GM19463 (cell line): ENCODE results near the gene SPIRE1.
"Not testable (repeated sequence)": the region's sequence is repeated elsewhere in the genome, so short reads cannot be mapped to it uniquely, and the experiment has no call there.

Experiments
- ATAC-seq: cut with Tn5 transposase; IDR thresholded peaks from one replicate; pipeline ENCODE4 v1.9.1; 2021; ENCODE audit warnings: mild to moderate bottlenecking, moderate library complexity; ENCODE audit not compliant: unreplicated experiment

SPIRE1 gene

DNA sequence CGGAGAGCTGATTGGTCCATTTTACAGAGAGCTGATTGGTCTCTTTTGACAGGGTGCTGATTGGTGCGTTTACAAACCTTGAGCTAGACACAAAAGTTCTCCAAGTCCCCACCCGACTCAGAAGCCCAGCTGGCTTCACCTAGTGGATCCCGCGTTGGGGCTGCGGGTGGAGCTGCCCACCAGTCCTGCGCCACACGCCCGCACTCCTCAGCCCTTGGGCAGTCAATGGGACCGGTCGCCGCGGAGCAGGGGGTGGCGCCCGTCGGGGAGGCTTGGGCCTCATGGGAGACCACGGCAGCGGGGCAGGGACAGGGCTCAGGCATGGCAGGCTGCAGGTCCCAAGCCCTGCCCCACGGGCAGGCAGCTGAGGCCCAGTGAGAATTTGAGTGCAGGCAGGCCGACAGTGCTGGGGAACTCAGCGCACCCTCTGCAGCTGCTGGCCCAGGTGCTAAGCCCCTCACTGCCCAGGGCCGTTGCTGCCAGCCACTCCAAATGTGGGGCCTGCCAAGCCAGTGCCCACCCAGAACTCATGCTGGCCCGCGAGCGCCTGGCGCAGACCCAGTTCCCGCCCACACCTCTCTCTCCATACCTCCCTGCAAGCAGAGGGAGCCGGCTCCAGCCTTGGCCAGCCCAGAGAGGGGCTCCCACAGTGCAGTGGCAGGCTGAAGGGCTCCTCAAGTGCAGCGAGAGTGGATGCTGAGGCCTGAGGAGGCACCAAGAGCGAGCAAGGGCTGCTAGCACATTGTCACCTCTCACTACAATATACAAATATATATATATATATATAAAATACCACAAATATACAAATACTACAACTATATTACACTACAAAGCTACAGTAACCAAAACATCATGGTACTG is 100.7 kb downstream of the SPIRE1 start:
- no peak for ATAC-seq

DNA sequence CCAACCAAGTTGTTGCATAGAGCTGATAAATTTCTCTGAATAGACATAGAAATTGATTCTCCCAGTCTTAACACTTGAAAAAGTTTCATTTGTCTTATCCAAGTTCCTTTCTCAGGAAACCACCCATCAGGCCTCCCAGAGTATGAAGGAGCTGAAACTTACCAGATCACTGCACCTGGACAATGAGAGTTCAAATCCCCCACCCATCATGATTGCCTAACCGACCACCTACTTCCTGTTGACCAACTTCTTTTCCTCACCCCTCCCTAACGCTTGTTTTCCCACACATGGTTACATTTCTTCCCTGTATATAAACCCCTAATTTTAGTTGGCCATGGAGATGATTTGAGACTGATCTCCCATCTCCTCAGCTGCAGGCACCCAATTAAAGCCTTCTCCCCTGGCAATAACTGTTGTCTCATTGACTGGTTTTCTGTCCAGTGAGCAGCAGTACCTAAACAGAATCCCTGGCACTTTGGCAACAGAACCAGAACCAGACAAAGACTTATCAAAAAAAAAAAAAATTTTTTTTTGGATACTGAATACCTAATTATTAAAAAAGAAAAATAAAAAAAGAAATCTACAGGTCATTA is 103.0 kb downstream of the SPIRE1 start:
- no peak for ATAC-seq

GRCh38 chr18:12552879-12553242 is 105.0 kb downstream of the SPIRE1 start:
- no peak for ATAC-seq

DNA sequence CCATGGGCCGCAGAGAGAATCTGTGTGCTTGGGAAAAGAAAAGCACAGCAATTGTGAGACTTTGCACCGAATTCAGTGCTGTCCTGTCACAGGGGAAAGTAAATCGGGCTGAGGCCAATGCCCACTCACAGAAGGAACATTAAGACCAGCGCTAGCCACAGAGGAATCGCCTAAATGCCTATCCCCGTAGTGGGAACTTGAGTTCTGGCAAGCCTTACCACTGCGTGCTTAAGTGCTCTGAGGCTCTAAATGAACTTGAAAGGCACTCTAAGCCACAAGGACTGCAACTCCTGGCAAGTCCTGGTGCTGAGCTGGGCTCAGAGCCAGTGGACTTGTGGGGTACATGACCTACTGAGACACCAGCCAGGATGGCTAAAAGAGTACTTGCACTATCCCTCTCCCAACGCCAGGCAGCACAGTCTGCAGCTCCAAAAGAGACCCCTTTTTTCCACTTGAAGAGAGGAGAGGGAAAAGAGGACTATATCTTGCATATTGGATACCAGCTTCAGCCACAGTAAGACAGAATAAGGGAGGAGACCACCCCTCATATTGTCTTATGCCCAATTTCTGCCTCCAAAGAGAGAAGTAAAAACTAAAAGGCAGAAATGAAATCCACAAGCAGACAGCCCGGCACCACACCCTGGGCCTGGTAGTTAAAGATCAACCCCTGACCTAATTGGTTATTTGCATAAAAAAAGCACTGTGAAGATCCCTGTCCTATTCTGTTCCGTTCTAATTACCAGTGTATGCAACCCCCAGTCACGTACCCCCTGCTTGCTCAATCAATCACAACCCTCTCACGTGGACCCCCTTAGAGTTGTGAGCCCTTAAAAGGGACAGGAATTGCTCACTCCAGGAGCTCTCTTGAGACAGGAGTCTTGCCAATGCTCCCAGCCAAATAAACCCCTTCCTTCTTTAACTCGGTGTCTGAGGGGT is 105.7 kb downstream of the SPIRE1 start:
- not testable (repeated sequence) for ATAC-seq

- not testable (repeated sequence) for ATAC-seq
Observed at GRCh38 chr18:12551466-12551865, 106.4 kb downstream of the SPIRE1 start.

- no peak for ATAC-seq
Observed at GRCh38 chr18:12543697-12544096, 114.2 kb downstream of the SPIRE1 start.

- no peak for ATAC-seq
Observed at GRCh38 chr18:12540751-12541150, 117.2 kb downstream of the SPIRE1 start.

DNA sequence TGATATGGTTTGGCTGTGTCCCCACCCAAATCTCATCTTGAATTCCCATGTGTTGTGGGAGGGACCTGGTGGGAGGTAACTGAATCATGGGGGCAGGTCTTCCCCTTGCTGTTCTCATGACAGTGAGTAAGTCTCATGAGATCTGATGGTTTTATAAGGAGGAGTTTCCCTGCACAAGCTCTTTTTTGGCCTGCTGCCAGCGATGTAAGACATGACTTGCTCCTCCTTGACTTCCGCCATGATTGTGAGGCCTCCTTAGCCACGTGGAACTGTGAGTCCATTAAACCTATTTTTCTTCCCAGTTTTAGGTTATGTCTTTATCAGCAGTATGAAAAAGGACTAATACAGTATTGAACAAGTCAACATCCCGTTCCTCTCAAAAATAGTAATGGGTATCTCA is 118.7 kb downstream of the SPIRE1 start:
- not testable (repeated sequence) for ATAC-seq

DNA sequence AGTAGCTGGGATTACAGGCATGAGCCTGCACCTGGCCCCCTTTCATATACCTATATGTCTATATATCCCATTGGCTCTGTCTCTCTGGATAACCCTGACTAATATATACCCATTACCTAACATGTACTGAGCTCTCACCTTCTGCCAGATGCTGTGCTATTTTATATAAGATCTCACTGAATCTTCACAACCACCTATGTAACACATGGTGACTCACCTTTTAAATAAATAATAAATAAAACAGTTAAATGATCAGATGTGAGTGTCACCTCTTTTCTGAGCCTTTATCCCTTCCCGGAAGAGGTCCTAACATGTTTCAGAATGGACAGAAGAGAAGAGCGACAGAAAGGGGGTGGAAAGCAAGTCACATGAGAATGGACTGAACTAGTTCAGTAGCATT is 123.1 kb downstream of the SPIRE1 start:
- ATAC-seq = no peak

DNA sequence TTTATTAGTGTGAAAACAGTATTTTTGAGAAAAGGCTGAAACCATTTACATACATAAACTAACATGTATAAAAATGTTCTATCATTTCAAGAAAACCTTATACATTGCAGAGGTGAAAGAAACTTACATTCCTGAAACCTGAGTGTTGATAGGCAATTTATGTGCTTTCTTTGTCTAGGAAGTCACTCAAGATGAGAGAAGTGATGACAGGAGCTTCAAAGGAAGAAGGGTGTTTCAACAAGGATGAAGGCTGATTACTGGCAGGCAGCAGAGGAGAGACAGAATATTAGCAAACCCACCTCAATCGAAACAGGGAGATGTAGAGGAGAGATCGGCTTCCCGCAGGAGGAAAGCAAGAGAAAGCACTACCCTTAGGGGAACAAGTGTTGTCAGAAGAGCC is 125.2 kb downstream of the SPIRE1 start:
- no peak for ATAC-seq

GRCh38 chr18:12531749-12532148 is 126.2 kb downstream of the SPIRE1 start:
- ATAC-seq = no peak

GRCh38 chr18:12520442-12520992 is 137.4 kb downstream of the SPIRE1 start:
- no peak for ATAC-seq

GRCh38 chr18:12518832-12519531 is 138.9 kb downstream of the SPIRE1 start:
- ATAC-seq = no peak

DNA sequence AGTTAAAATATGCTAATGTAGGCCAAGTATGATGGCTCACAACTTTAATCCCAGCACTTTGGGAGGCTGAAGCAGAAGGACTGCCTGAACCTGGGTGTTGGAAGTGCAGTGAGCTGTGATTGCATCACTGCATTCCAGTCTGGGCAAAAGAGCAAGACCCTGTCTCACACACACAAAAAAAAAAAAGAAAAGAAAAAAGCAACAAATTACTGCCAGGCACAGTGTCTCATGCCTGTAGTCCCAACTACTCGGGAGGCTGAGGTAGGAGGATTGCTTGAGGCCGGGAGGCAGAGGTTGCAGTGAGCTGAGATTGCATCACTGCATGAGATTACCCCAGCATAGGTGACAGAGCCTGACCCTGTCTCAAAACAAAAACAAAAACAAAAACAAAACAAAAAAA is 139.6 kb downstream of the SPIRE1 start:
- ATAC-seq = no peak

- ATAC-seq = no peak
Observed at GRCh38 chr18:12517142-12517825, 140.6 kb downstream of the SPIRE1 start.

DNA sequence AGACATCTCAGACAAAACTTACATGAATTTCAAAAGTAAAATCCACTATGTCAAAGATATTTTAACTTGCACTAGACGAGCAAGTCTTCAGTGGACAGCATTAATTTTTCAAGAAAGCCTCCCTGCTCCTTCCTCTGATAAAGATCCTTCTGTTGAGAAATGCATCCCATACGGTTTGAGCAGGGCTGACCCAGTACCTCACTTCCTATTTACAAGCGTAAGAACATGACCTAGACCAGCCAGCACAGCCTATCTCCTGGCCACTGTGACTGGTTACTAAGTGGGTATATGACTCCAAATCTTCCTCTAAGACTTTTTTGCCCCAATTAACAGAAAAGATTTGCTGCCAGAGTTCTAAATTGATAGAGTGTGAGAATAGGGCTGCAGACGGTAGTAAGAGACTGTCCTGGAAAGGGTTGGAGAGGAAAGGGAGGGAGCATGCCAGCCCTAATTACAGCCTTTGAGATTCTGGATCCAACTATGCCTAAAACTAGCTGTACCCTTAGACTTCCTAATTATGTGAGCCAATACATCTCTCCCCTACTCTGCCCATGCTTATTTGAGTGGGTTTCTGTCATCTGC is 141.8 kb downstream of the SPIRE1 start:
- no peak for ATAC-seq

GRCh38 chr18:12515550-12515949 is 142.4 kb downstream of the SPIRE1 start:
- no peak for ATAC-seq

GRCh38 chr18:12507007-12507406 is 150.9 kb downstream of the SPIRE1 start:
- ATAC-seq = no peak

- ATAC-seq = no peak
Observed at GRCh38 chr18:12500986-12501385, 156.9 kb downstream of the SPIRE1 start.

DNA sequence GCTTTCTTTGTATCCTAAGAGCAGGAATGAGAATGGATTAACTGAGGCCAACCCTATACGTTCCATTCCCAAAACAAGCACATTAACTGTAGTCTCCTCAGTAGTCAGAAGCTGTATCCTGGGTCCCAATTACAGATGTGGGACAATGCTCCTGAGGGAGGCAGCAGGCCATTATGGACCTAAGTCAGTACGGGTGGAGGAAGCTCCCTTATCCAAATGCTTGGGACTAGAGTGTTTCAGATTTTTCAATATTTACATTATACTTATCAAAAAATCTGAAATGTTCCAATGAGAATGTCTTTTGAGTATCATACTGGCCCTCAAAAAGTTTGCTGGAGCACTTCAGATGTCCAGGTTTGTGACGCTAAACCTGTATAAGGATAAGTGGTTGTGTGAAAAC is 160.1 kb downstream of the SPIRE1 start:
- ATAC-seq = no peak
